GM06990 (cell line): ENCODE measurements around the gene PTH1R.

Experiments used
- DNase-seq: peaks from one replicate; pipeline ENCODE4 v3.0.0-alpha.2; 2011; ENCODE audit not compliant: insufficient read length; ENCODE audit errors: extremely low read depth
- H3K27me3 ChIP-seq: replicated peaks from 2 replicates; pipeline ENCODE4 v1.6.0; 2011; ENCODE audit warnings: low read length; ENCODE audit not compliant: control insufficient read depth, insufficient read depth
- H3K36me3 ChIP-seq: 2 replicates; pipeline ENCODE4 v1.5.1; 2011; ENCODE audit warnings: low read length; ENCODE audit not compliant: control insufficient read depth, insufficient read depth
- H3K4me3 ChIP-seq: replicated peaks from 2 replicates; pipeline ENCODE4 v1.5.1; 2011; ENCODE audit warnings: low read depth, mild to moderate bottlenecking, control low read depth, low read length
- CTCF ChIP-seq: IDR thresholded peaks from 2 replicates; pipeline ENCODE4 v1.5.1; 2011; ENCODE audit warnings: low read length, control low read depth, mild to moderate bottlenecking, inconsistent platforms; ENCODE audit not compliant: insufficient read depth, poor library complexity, severe bottlenecking

PTH1R gene

GRCh38 chr3:46867550-46867898, 10.0 kb upstream of the PTH1R start:
- Histone ChIP-seq H3K36me3 (no peaks in the 10 kb centered on the region), H3K4me3 (no peak overlapping the region), H3K27me3 (peaks cover 2% of the 10 kb centered on the region)
- no peak for DNase-seq
- no peak for TF ChIP-seq CTCF

GRCh38 chr3:46868287-46868686, 9.2 kb upstream of the PTH1R start:
- peaks cover 2% of the 10 kb centered on the region for H3K27me3 ChIP-seq
- TF ChIP-seq CTCF, result no peak
- H3K4me3 ChIP-seq, result no peak overlapping the region
- H3K36me3 ChIP-seq, result no peaks in the 10 kb centered on the region
- DNase-seq, result no peak

- Histone ChIP-seq H3K27me3 (peaks cover 2% of the 10 kb centered on the region), H3K4me3 (no peak overlapping the region), H3K36me3 (no peaks in the 10 kb centered on the region)
- no peak for TF ChIP-seq CTCF
- DNase-seq, result no peak
Observed at GRCh38 chr3:46868948-46869347, 8.6 kb upstream of the PTH1R start.

- TF ChIP-seq CTCF, result no peak
- no peaks in the 10 kb centered on the region for H3K36me3 ChIP-seq
- no peak for DNase-seq
- peaks cover 2% of the 10 kb centered on the region for H3K27me3 ChIP-seq
- no peak overlapping the region for H3K4me3 ChIP-seq
Observed at GRCh38 chr3:46869440-46869839, 8.1 kb upstream of the PTH1R start.

GRCh38 chr3:46870651-46871050, 6.9 kb upstream of the PTH1R start:
- no peaks in the 10 kb centered on the region for H3K36me3 ChIP-seq
- H3K4me3 ChIP-seq, result no peak overlapping the region
- no peak for DNase-seq
- TF ChIP-seq CTCF, result no peak
- peaks cover 2% of the 10 kb centered on the region for H3K27me3 ChIP-seq

- no peak for TF ChIP-seq CTCF
- Histone ChIP-seq H3K27me3 (peaks cover 2% of the 10 kb centered on the region), H3K36me3 (no peaks in the 10 kb centered on the region), H3K4me3 (no peak overlapping the region)
- no peak for DNase-seq
Observed at GRCh38 chr3:46871222-46871621, 6.3 kb upstream of the PTH1R start.
